ENCODE data around the gene SNRNP25.
"Not testable (repeated sequence)": the region's sequence is repeated elsewhere in the genome, so short reads cannot be mapped to it uniquely, and the experiment has no call there.

Gene SNRNP25
- long read RNA-seq, donor 1, transcript SNRNP25-201 (5 exons, 1,905 nt): major isoform, 39 of 48 reads
- long read RNA-seq, donor 1, partial matches to known transcripts: 8 of 48 reads
- long read RNA-seq, donor 1, other reads (novel, unspliced or antisense): 0 of 48 reads
- long read RNA-seq, donor 2, transcript SNRNP25-201 (5 exons, 1,905 nt): major isoform, 18 of 19 reads
- long read RNA-seq, donor 2, partial matches to known transcripts: 0 of 19 reads
- long read RNA-seq, donor 2, other reads (novel, unspliced or antisense): 0 of 19 reads
- long read RNA-seq, donor 3, transcript SNRNP25-201 (5 exons, 1,905 nt): major isoform, 9 of 9 reads
- long read RNA-seq, donor 3, partial matches to known transcripts: 0 of 9 reads
- long read RNA-seq, donor 3, other reads (novel, unspliced or antisense): 0 of 9 reads
- long read RNA-seq, donor 4, transcript SNRNP25-201 (5 exons, 1,905 nt): major isoform, 20 of 21 reads
- long read RNA-seq, donor 4, partial matches to known transcripts: 0 of 21 reads
- long read RNA-seq, donor 4, other reads (novel, unspliced or antisense): 0 of 21 reads
- long read RNA-seq, donor 5, transcript SNRNP25-201 (5 exons, 1,905 nt): major isoform, 37 of 40 reads
- long read RNA-seq, donor 5, partial matches to known transcripts: 0 of 40 reads
- long read RNA-seq, donor 5, other reads (novel, unspliced or antisense): 0 of 40 reads
- long read RNA-seq, donor 6, transcript SNRNP25-201 (5 exons, 1,905 nt): major isoform, 17 of 18 reads
- long read RNA-seq, donor 6, partial matches to known transcripts: 0 of 18 reads
- long read RNA-seq, donor 6, other reads (novel, unspliced or antisense): 0 of 18 reads
- long read RNA-seq, donor 7: 0 reads
- long read RNA-seq, donor 8, transcript SNRNP25-201 (5 exons, 1,905 nt): major isoform, 27 of 31 reads
- long read RNA-seq, donor 8, partial matches to known transcripts: 0 of 31 reads
- long read RNA-seq, donor 8, other reads (novel, unspliced or antisense): 0 of 31 reads

DNA sequence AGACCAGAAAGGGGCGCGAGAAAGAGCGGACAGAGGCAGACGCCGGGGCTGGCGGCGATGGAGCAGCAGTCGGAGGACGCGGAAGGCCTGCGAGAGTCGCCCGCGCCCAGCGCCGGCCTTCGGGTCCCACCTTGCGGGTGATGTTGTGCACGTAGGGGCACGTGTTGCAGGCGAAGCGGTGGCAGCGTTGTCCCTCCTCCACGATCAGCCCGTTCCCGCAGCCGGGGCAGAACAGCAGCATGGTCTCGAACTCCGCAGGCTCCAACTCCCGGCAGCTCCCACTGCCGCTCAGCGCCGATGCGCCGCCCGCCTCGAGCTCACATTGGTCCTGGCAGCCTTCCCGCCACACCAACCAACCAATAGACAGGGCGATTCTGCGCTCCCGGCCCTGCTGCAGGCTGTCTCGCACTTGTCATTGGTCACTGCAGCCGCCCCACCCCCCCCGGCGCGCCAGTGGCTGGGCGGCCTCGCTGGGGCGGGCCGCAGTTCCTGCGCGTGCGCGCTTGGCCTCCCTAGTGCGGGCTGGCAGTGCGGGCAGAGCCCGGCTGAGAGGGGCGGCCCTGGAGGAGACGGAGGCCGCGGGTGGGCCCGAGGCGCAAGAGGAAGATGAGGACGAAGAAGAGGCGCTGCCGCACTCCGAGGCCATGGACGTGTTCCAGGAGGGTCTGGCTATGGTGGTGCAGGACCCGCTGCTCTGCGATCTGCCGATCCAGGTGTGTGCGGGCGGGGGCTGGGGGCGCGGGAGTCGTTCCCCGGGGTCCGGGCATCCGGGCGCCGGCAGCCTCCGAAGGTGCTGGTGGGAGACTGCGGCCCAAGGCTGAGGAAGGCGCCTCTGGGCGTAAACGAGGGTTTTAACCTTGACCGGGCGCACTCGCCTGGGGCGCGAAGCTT, at the start of gene SNRNP25, which contains the start of gene POLR3K:
Gene SNRNP25, plus strand, starts transcription at position 483 of the 891 bp plus-strand sequence. Its CDS starts 189 bp downstream, at position 672.
Gene POLR3K, minus strand, starts transcription at position 263 of the 891 bp plus-strand sequence. Its CDS starts 22 bp downstream, at position 241.
- peak; percentile 91 for DNase-seq

- no peak for DNase-seq
Measured at GRCh38 chr16:9903-10665, 43.5 kb upstream of the SNRNP25 start.

DNA sequence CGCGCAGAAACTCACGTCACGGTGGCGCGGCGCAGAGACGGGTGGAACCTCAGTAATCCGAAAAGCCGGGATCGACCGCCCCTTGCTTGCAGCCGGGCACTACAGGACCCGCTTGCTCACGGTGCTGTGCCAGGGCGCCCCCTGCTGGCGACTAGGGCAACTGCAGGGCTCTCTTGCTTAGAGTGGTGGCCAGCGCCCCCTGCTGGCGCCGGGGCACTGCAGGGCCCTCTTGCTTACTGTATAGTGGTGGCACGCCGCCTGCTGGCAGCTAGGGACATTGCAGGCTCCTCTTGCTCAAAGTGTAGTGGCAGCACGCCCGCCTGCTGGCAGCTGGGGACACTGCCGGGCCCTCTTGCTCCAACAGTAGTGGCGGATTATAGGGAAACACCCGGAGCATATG, 42.9 kb upstream of the SNRNP25 start:
- DNase-seq: not testable (repeated sequence)

GRCh38 chr16:17062-17765, 36.4 kb upstream of the SNRNP25 start:
- not testable (repeated sequence) for DNase-seq

GRCh38 chr16:20886-21285, 32.7 kb upstream of the SNRNP25 start:
- DNase-seq: not testable (repeated sequence)

DNA sequence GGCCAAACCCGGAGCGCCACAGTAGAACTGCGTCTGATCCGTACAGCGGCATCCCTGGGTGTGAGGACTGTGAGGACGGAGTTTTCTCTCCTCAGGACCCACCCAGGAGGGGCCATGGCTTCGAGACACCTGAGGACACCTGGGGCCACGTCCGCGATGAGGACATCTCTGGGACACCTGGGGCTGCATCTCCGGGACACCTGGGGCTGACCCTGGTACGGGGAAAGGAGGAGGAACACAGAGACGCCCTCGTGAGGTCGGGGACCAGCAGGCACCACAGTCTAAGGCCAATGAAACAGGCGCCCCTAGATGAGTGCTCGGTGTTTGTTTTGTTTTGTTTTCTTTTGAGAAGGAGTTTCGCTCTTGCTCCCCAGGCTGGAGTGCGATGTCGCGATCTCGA, 29.5 kb upstream of the SNRNP25 start:
- DNase-seq: not testable (repeated sequence)

GRCh38 chr16:25926-26348, 27.7 kb upstream of the SNRNP25 start:
- not testable (repeated sequence) for DNase-seq

DNA sequence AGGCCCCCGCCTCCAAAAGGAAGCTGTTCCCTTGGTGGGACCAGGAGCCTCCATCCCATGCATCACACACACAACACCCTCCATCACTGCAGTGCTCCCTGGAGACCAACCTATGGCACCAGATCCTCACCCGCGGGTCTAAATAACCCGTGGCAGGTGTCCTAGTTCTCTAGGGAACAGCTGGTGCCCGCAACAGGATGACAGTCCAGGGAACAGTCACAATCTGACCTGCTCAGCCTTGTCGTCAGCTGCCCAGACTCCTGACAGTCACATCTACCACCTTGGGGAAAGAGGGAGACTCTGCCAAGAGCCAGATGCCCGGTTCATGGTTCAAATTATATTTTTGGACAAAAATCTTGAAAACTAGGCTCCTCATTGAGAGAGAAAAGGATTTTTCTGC, 23.0 kb upstream of the SNRNP25 start:
- not testable (repeated sequence) for DNase-seq

- not testable (repeated sequence) for DNase-seq
Measured at GRCh38 chr16:33154-33876, 20.3 kb upstream of the SNRNP25 start.

- no peak for DNase-seq
Measured at GRCh38 chr16:33877-34647, 19.6 kb upstream of the SNRNP25 start.

DNA sequence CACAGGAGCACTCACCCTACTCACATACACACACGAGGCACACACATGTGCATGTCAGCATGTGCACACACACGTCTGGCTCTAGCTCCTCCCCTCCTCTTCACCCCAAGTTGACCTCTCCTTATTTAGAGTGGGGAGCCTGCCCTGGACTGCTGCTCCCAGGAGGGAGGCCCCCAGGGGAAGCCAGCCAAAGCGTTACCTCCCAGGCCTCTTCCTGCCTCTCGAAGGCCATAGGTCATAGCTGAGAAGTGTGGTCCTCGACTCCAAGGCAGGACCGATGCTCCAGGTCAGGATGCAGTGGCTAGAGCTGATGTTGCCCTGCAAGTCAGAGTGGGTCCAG, 19.0 kb upstream of the SNRNP25 start:
- no peak for DNase-seq

GRCh38 chr16:35011-35677, 18.5 kb upstream of the SNRNP25 start:
- no peak for DNase-seq

- DNase-seq: no peak
Measured at GRCh38 chr16:35678-36305, 17.8 kb upstream of the SNRNP25 start.

- DNase-seq: no peak
Measured at GRCh38 chr16:36336-36984, 17.2 kb upstream of the SNRNP25 start.

- no peak for DNase-seq
Measured at GRCh38 chr16:37511-37910, 16.1 kb upstream of the SNRNP25 start.

- DNase-seq: not testable (repeated sequence)
Measured at GRCh38 chr16:38206-38605, 15.4 kb upstream of the SNRNP25 start.

All from right kidney (tissue), 9 donors.